GM23248 (cell line): Measurements from ENCODE around the gene CARD11. TPM values are rescaled to one million over a fixed set of nuclear protein-coding genes. Genes with fewer than 3 reads are reported as not detected.

Experiments
- DNase-seq: peaks from one replicate; pipeline ENCODE4 v3.0.0-alpha.2; 2015
- H2AFZ ChIP-seq: fragments of 200-600 bp; sonication (generic); 2 replicates; pipeline ENCODE4 v1.6.1; 2016; ENCODE audit warnings: antibody characterized with exemption
- H3F3A ChIP-seq: fragments of 200-600 bp; sonication (generic); 2 replicates; pipeline ENCODE4 v1.6.1; 2016; ENCODE audit warnings: mild to moderate bottlenecking, antibody characterized with exemption, mixed run types; ENCODE audit not compliant: insufficient read depth
- H3K27ac ChIP-seq: fragments of 200-600 bp; sonication (generic); 2 replicates; pipeline ENCODE4 v1.5.1; 2016; ENCODE audit warnings: mild to moderate bottlenecking
- H3K27me3 ChIP-seq: fragments of 200-600 bp; sonication (generic); replicated peaks from 2 replicates; pipeline ENCODE4 v1.6.1; 2016; ENCODE audit warnings: mild to moderate bottlenecking; ENCODE audit not compliant: insufficient read depth
- H3K36me3 ChIP-seq: fragments of 200-600 bp; sonication (generic); 2 replicates; pipeline ENCODE4 v1.6.1; 2016; ENCODE audit warnings: low read depth, mild to moderate bottlenecking
- H3K4me1 ChIP-seq: fragments of 200-600 bp; sonication (generic); 2 replicates; pipeline ENCODE4 v1.6.1; 2016; ENCODE audit warnings: mild to moderate bottlenecking; ENCODE audit not compliant: insufficient read depth
- H3K4me2 ChIP-seq: fragments of 200-600 bp; sonication (generic); one replicate; pipeline ENCODE4 v1.6.1; 2016; ENCODE audit warnings: mild to moderate bottlenecking; ENCODE audit not compliant: unreplicated experiment
- H3K4me3 ChIP-seq: fragments of 200-600 bp; sonication (generic); 2 replicates; pipeline ENCODE4 v1.5.1; 2016; ENCODE audit warnings: mild to moderate bottlenecking
- H3K79me2 ChIP-seq: fragments of 200-600 bp; sonication (generic); 2 replicates; pipeline ENCODE4 v1.6.1; 2016; ENCODE audit warnings: mild to moderate bottlenecking; ENCODE audit not compliant: insufficient read depth
- H3K9ac ChIP-seq: fragments of 200-600 bp; sonication (generic); 2 replicates; pipeline ENCODE4 v1.6.1; 2016; ENCODE audit warnings: mild to moderate bottlenecking
- H3K9me2 ChIP-seq: fragments of 200-600 bp; sonication (generic); 2 replicates; pipeline ENCODE4 v1.6.1; 2016; ENCODE audit warnings: mixed run types, mild to moderate bottlenecking, moderate library complexity; ENCODE audit not compliant: insufficient read depth
- H3K9me3 ChIP-seq: fragments of 200-600 bp; sonication (generic); one replicate; pipeline ENCODE4 v1.6.1; 2017; ENCODE audit warnings: low read depth
- H4K20me1 ChIP-seq: fragments of 200-600 bp; sonication (generic); 2 replicates; pipeline ENCODE4 v1.6.0; 2016; ENCODE audit not compliant: insufficient read depth
- EZH2 ChIP-seq: fragments of 200-600 bp; sonication (generic); IDR thresholded peaks from 2 replicates; pipeline ENCODE4 v1.6.1; 2018; ENCODE audit warnings: antibody characterized with exemption, mild to moderate bottlenecking; ENCODE audit not compliant: insufficient read depth, poor library complexity, severe bottlenecking
- EZH2phosphoT487 ChIP-seq: fragments of 200-600 bp; sonication (generic); IDR thresholded peaks from 2 replicates; pipeline ENCODE4 v1.6.1; 2018; ENCODE audit warnings: antibody characterized with exemption, moderate library complexity, mild to moderate bottlenecking, low read depth; ENCODE audit not compliant: insufficient read depth
- WGBS, 2 experiments: methylation state at CpG; one replicate each; pipeline ENCODE4 v1.1.6; 2015 to 2017; ENCODE audit warnings: low lambda C conversion rate in 2 of 2, low coverage in 1 of 2; ENCODE audit errors: missing lambda C conversion rate in 2 of 2; 5-methylcytosine and 5-hydroxymethylcytosine counted together
- in situ Hi-C: fragments of 300-500 bp; cut with MboI; formaldehyde crosslinking; loops from 2 replicates; pipeline ENCODE4 v1.15.0; 2020
- polyA plus RNA-seq: library from polyadenylated mRNA; unstranded; fragments of >200 nt; fragmentation: Nextera tagmentation; extraction: Ambion mirVana; gene quantifications from 2 replicates; pipeline ENCODE4 v1.2.1, GENCODE V29; 2016
- total RNA-seq: library from RNA; depleted of rRNA; stranded (reverse); fragments of >200 nt; shearing (Covaris generic); gene quantifications from 2 replicates; pipeline ENCODE4 v1.2.3, GENCODE V29; 2014

The CARD11 gene
- total and polyA plus RNA-seq, 2 experiments from 2014 or later, result not detected

DNA sequence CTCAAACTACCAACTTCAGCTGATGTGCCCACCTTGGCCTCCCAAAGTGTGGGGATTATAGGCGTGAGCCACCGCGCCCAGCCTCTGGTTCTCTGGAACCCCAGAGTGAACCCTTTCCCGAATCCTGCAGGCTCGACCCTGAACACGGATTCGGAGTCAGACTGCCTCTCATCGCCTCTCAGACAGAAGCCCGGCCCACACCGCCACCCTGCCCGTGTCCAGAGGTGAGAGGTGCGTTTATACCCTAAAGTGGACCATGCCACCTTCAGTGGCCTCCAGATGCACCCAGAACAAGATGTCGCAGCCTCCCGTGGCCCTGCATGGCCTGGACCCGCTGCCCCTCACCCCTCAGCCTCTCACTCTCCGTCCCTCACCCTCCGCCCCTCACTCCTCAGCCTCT is 134.6 kb downstream of the CARD11 start:
- Histone ChIP-seq H3K9me3 (no peaks in the 10 kb centered on the region), H3K79me2 (no peaks in the 10 kb centered on the region), H3K4me1 (no peaks in the 10 kb centered on the region), H3K27me3 (no peaks in the 10 kb centered on the region), H3F3A (no peaks in the 10 kb centered on the region), H2AFZ (no peak overlapping the region), H3K9me2 (no peaks in the 10 kb centered on the region), H3K36me3 (no peaks in the 10 kb centered on the region), H3K4me2 (no peak overlapping the region), H3K27ac (no peak overlapping the region), H3K4me3 (no peak overlapping the region), H4K20me1 (no peaks in the 10 kb centered on the region), H3K9ac (no peak overlapping the region)
- in situ Hi-C loops, result no loop called here
- no peak for TF ChIP-seq EZH2phosphoT487
- no peak for TF ChIP-seq EZH2
- DNase-seq, result no peak
- WGBS, 2 experiments, result 70 to 77% methylated on average over 12 to 17 of the region's 17 CpGs

DNA sequence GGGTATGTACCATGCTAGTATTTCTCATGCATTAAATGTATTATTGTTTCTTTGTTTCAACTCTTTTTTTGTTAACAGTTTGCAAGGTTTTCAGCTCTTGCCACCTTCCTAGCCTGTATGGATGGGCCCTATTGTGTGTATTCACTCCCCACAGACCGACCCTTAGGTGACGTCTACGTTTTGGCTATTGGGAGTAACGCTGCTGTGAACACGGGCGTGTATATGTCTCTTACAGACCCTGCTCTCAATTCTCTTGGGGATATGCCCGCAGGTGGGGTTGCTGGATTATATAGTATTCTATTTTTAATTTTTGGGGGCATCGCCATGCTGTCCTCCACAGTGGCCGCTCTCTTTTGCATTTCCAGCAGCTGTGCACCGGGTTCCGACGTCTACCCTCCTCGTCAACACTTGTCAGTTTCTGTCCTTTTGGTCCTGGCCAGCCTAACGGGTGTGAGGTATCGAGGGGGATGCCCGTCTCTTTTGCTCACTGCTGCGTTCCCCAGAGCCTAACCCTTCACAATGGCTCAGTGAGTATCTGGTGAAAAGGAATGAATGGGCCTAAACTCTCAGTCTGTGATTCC is 135.5 kb downstream of the CARD11 start:
- WGBS, 2 experiments, result 73% methylated on average over 17 of the region's 17 CpGs
- Histone ChIP-seq H3K27me3 (peaks cover 1% of the 10 kb centered on the region; the same call in 1 of the 2 replicates), H3F3A (no peaks in the 10 kb centered on the region), H3K4me3 (no peak overlapping the region), H3K4me1 (no peaks in the 10 kb centered on the region), H3K9ac (no peak overlapping the region), H4K20me1 (no peaks in the 10 kb centered on the region), H2AFZ (no peak overlapping the region), H3K4me2 (no peak overlapping the region), H3K9me2 (no peaks in the 10 kb centered on the region), H3K36me3 (no peaks in the 10 kb centered on the region), H3K79me2 (no peaks in the 10 kb centered on the region), H3K9me3 (no peaks in the 10 kb centered on the region), H3K27ac (no peak overlapping the region)
- TF ChIP-seq EZH2phosphoT487 (no peak), EZH2 (no peak)
- in situ Hi-C loops, result no loop called here
- DNase-seq, result no peak

DNA sequence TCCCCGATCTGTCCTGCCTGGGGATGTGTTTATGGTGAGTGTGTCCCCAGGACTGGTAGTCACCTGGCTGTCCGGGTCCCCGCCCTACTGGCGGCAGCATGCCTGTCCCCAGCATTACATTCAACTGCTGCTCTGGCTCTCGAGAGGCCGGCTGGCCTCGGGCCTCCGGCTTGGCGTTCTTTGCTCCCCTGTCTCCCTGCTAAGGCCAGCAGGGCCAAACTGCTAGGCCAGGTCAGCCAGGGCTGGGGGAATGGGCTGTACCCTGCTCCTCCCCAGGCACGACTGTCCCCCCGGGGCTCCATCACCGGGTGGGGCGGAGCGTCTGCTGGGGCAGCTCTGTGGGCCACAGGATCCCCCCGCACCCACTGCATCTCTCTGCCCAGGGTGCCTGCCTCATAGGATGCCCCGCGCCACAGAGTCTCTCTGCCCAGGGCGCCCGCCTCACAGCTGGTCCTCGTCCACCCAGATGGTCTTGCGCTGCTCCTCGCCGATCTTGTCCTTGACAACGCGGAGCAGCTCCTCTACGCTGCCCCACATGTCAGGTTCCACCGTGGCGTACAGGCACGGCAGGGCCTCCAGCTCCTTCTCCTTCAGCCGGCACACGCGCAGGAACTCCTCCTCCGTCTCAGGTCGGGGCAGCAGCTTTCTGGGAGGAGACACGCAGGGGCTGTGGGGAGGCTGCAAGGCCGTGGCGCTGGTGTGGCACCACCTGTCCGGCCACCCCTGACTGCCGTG is 137.3 kb downstream of the CARD11 start:
- H3K9ac ChIP-seq, result no peak overlapping the region
- no peak overlapping the region for H2AFZ ChIP-seq
- H3K9me3 ChIP-seq, result no peaks in the 10 kb centered on the region
- DNase-seq, result no peak
- no peaks in the 10 kb centered on the region for H3K9me2 ChIP-seq
- peaks cover 4% of the 10 kb centered on the region; the same call in 1 of the 2 replicates for H3K27me3 ChIP-seq
- no peaks in the 10 kb centered on the region for H3K79me2 ChIP-seq
- no peak overlapping the region for H3K4me2 ChIP-seq
- no peak overlapping the region for H3K4me3 ChIP-seq
- in situ Hi-C loops, result no loop called here
- 78 to 83% methylated on average over 37 to 39 of the region's 39 CpGs for WGBS, 2 experiments
- TF ChIP-seq EZH2 (no peak), EZH2phosphoT487 (no peak)
- no peaks in the 10 kb centered on the region for H3K4me1 ChIP-seq
- no peaks in the 10 kb centered on the region for H3K36me3 ChIP-seq
- H4K20me1 ChIP-seq, result no peaks in the 10 kb centered on the region
- no peaks in the 10 kb centered on the region for H3F3A ChIP-seq
- no peak overlapping the region for H3K27ac ChIP-seq

DNA sequence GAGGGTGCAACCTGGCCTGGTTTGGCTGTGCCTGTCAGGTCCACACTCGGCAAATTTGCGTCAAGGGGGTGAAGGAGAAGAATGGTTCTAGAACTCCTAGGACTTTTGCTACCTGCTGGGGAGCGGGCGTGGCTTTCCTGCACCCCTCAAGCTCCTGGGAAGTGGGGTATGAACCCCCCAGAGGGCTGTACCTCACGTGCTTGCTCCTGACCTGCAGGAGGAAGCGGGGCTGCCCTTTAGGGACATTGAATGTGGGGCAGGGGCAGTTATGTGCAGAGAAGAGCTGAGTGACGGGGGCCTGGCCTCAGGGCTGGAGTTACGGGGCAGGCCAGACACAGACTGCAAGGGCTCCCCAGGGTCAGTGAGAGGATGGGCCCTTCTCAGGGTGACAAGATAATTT is 138.2 kb downstream of the CARD11 start:
- WGBS, 2 experiments, result 51 to 52% methylated on average over 8 of the region's 8 CpGs
- in situ Hi-C loops, result no loop called here

More for the DNA sequence above, 138.2 kb downstream of the CARD11 start:
- Histone ChIP-seq H3K4me2 (no peak overlapping the region), H3K9me2 (no peaks in the 10 kb centered on the region), H4K20me1 (no peaks in the 10 kb centered on the region), H3K9me3 (no peaks in the 10 kb centered on the region), H2AFZ (no peak overlapping the region), H3K27me3 (peaks cover 4% of the 10 kb centered on the region; the same call in 1 of the 2 replicates), H3K4me1 (no peaks in the 10 kb centered on the region), H3K36me3 (no peaks in the 10 kb centered on the region), H3K27ac (no peak overlapping the region), H3F3A (no peaks in the 10 kb centered on the region), H3K79me2 (no peaks in the 10 kb centered on the region), H3K9ac (no peak overlapping the region), H3K4me3 (no peak overlapping the region)
- no peak for TF ChIP-seq EZH2
- no peak for TF ChIP-seq EZH2phosphoT487
- no peak for DNase-seq
